ENCODE measurements around the gene PPT2. TPM values are rescaled to one million over a fixed set of nuclear protein-coding genes. Genes with fewer than 3 reads are reported as not detected.

PPT2 gene
- total and polyA plus RNA-seq, 2 of the 8 experiments (the other 6 are each of a cell fraction or from before 2014, with no cell fraction given): 24.1 to 39.5 TPM

GRCh38 chr6:32203426-32204267, 49.7 kb downstream of the PPT2 start:
- no peak overlapping the region for H4K5ac ChIP-seq (ENCODE audit: insufficient read length, low read depth, low read length)
- ChIA-PET POLR2A (ENCODE audit: partially characterized antibody) (interaction anchor here (1.2 to 1.4 kb wide), 2 partner anchors 9 to 18 kb away, joined by 3 to 4 read pairs; no protein-coding TSS in a partner anchor), CTCF (ENCODE audit: partially characterized antibody) (interaction anchor here (1.1 to 1.8 kb wide), 2 partner anchors 18 to 34 kb away, joined by 3 read pairs; no protein-coding TSS in a partner anchor)
- no peaks in the 10 kb centered on the region for H3K23me2 ChIP-seq (ENCODE audit: low read depth, low read length)
- FAIRE-seq (no peak), DNase-seq (ENCODE audit: low read depth in 1 of 2, low spot score in 2 of 2) (no peak)
- TF ChIP-seq CBX8 (IDR thresholded peaks at IDR 0.05; ENCODE audit: borderline replicate concordance, low read depth, low read length) (no peak), ATF3 (IDR thresholded peaks at IDR 0.05; ENCODE audit: insufficient read depth, low read depth, low read length) (no peak), CHD1 (IDR thresholded peaks at IDR 0.05; ENCODE audit: low read depth, low read length) (no peak), YY1 (IDR thresholded peaks at IDR 0.05; ENCODE audit: low read depth, low read length) (no peak), TEAD4 (IDR thresholded peaks at IDR 0.05; ENCODE audit: low read depth, low read length) (no peak), TBP (IDR thresholded peaks at IDR 0.05; ENCODE audit: low read depth, low read length) (no peak), EP300 (IDR thresholded peaks at IDR 0.05; ENCODE audit: borderline replicate concordance in 1 of 2, low read depth in 2 of 2, low read length in 2 of 2) (no peak), KDM1A (IDR thresholded peaks at IDR 0.05; ENCODE audit: borderline replicate concordance, low read length) (no peak), USF2 (IDR thresholded peaks at IDR 0.05; ENCODE audit: low read length) (no peak), SUZ12 (IDR thresholded peaks at IDR 0.05; ENCODE audit: low read length) (no peak)
- no peaks in the 10 kb centered on the region for H3K79me2 ChIP-seq (ENCODE audit: control insufficient read depth in 1 of 2, insufficient read depth in 2 of 2, low read length in 2 of 2)
- H3K79me1 ChIP-seq (ENCODE audit: low read depth, low read length): no peaks in the 10 kb centered on the region
- H3K4me2 ChIP-seq (ENCODE audit: insufficient read depth in 1 of 2, low read depth in 2 of 2, low read length in 2 of 2): no peak overlapping the region
- peak overlapping the region; percentile 87; the same call in 1 of the 2 replicates for H4K8ac ChIP-seq (ENCODE audit: extremely low read depth, insufficient read depth, low read length)
- no peak overlapping the region for H2BK15ac ChIP-seq (ENCODE audit: low read length)
- H2BK5ac ChIP-seq (ENCODE audit: low read depth, low read length): no peak overlapping the region
- no peak overlapping the region for H3K14ac ChIP-seq (ENCODE audit: insufficient read length)
- H3K27me3 ChIP-seq (replicated peaks in 1 of 4; ENCODE audit: control insufficient read depth in 3 of 4, extremely low read depth in 1 of 4, insufficient read depth in 3 of 4, low read length in 3 of 4): no peaks in the 10 kb centered on the region
- no peaks in the 10 kb centered on the region for H3K4me1 ChIP-seq (replicated peaks in 1 of 4; ENCODE audit: control insufficient read depth in 3 of 4, insufficient read depth in 4 of 4, low read length in 3 of 4)
- no peak overlapping the region for H3K18ac ChIP-seq (ENCODE audit: extremely low read depth, low read length)
- no peak overlapping the region for H4K91ac ChIP-seq (replicated peaks; ENCODE audit: insufficient read length, low read length)
- no peak overlapping the region for H3K56ac ChIP-seq (replicated peaks; ENCODE audit: insufficient read length, low read depth, low read length)
- H3K4ac ChIP-seq (replicated peaks; ENCODE audit: insufficient read length, low read depth, low read length): no peak overlapping the region
- H2BK20ac ChIP-seq (ENCODE audit: low read length): no peak overlapping the region
- H2BK12ac ChIP-seq (ENCODE audit: low read depth, low read length): 0 out of 2 replicates have a peak overlapping the region, but pooled peaks have one; percentile 50
- H2AK5ac ChIP-seq (ENCODE audit: low read depth, low read length): no peak overlapping the region; the same call in 1 of the 2 replicates
- no peak overlapping the region for H3K4me3 ChIP-seq (ENCODE audit: extremely low read depth in 1 of 4, insufficient read depth in 2 of 4, low read depth in 3 of 4, low read length in 4 of 4)
- no peak overlapping the region for H2AFZ ChIP-seq (ENCODE audit: low read length)
- no peak overlapping the region for H3K9ac ChIP-seq (replicated peaks in 1 of 4; ENCODE audit: extremely low read depth in 1 of 4, low read depth in 3 of 4, low read length in 3 of 4)
- H3K27ac ChIP-seq (ENCODE audit: low read depth, low read length): no peak overlapping the region
- 89% methylated on average over 7 of the region's 9 CpGs; no CpG with 5 or more reads in 1 of the 2 experiments for WGBS, 2 experiments (ENCODE audit: extremely low coverage in 1 of 2, insufficient coverage in 1 of 2, insufficient read length in 1 of 2, insufficient replicate concordance in 2 of 2, low coverage in 1 of 2, low lambda C conversion rate in 2 of 2, missing lambda C conversion rate in 1 of 2)
- H3K9me3 ChIP-seq (ENCODE audit: insufficient read depth in 2 of 2, low read depth in 1 of 2, low read length in 1 of 2): no peaks in the 10 kb centered on the region
- no peaks in the 10 kb centered on the region for H3K36me3 ChIP-seq (ENCODE audit: control insufficient read depth in 2 of 4, insufficient read depth in 4 of 4, low read length in 3 of 4)
- no peak overlapping the region for H2BK120ac ChIP-seq (replicated peaks; ENCODE audit: low read depth, low read length)
- H3K23ac ChIP-seq (ENCODE audit: insufficient read length): no peak overlapping the region
- no peaks in the 10 kb centered on the region for H4K20me1 ChIP-seq (replicated peaks in 1 of 2; ENCODE audit: control insufficient read depth in 1 of 2, insufficient read depth in 2 of 2, low read length in 2 of 2)

All from H1 (cell line).